ENCODE results near the gene KLK14. TPM values are rescaled to one million over a fixed set of nuclear protein-coding genes. Genes with fewer than 3 reads are reported as not detected.

The KLK14 gene
- total RNA-seq, 6 experiments from 2014 or later, result 0.23 TPM; not detected in 5

DNA sequence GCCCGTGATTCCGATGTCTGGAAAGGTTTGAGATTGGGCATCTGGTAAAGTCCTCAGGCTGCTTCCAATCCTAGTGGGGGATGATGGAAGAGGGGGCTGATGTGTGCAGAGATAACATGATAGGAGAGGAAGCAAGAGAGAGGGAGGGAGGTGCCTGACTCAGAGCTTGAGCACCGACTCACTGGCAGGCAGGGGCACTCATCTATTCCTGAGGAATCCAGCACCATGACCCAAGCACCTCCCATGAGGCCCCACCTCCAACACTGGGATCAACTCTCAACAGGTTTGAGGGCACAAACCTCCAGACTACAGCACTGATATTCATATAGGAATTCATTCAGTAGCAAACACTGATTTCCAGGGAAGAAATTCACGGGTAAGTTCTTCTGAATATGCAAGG lies 36.4 kb upstream of the KLK14 start:
- no peak for DNase-seq
- peaks cover 6% of the 10 kb centered on the region; the same call in 1 of the 2 replicates for H3K4me1 Mint-ChIP-seq (ENCODE audit: low read depth)
- TF ChIP-seq, protein P1, sequence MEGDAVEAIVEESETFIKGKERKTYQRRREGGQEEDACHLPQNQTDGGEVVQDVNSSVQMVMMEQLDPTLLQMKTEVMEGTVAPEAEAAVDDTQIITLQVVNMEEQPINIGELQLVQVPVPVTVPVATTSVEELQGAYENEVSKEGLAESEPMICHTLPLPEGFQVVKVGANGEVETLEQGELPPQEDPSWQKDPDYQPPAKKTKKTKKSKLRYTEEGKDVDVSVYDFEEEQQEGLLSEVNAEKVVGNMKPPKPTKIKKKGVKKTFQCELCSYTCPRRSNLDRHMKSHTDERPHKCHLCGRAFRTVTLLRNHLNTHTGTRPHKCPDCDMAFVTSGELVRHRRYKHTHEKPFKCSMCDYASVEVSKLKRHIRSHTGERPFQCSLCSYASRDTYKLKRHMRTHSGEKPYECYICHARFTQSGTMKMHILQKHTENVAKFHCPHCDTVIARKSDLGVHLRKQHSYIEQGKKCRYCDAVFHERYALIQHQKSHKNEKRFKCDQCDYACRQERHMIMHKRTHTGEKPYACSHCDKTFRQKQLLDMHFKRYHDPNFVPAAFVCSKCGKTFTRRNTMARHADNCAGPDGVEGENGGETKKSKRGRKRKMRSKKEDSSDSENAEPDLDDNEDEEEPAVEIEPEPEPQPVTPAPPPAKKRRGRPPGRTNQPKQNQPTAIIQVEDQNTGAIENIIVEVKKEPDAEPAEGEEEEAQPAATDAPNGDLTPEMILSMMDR (IDR thresholded peaks at IDR 0.05), result no peak
- H3K4me3 Mint-ChIP-seq, result no peak overlapping the region
- no peaks in the 10 kb centered on the region for H3K36me3 Mint-ChIP-seq (ENCODE audit: low read depth)
- no peak overlapping the region for H3K27ac Mint-ChIP-seq
- peaks cover 30% of the 10 kb centered on the region for H3K27me3 Mint-ChIP-seq (ENCODE audit: insufficient read depth)
- H3K9me3 Mint-ChIP-seq, result peaks cover 4% of the 10 kb centered on the region; the same call in 1 of the 2 replicates

DNA sequence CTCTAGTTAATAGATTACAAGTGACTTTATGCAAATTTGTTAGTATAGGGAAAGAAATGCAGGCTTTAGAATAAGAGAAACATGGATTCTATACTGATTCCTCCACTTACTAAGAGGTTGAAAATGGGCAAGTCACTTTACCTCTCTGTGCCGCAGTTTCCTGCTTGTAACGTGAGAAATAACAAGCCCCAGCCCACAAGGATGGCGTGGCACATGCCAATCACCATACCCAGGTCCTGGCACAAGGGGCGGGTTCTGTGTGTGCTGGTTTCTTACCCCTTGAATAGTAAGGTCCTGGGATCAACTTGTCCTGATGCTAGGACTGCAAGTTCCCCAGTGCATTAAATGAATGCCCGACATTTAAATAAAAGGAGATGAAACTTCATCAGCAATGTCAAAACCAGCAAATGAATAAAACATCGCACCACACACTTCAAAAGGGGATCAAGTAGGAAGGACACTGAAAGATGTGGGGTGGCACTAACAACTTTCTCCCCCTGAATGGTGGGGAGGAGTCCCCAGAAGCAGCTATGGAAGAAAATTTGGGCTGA lies 34.1 kb upstream of the KLK14 start:
- DNase-seq, result no peak
- Mint-ChIP-seq H3K4me1 (ENCODE audit: low read depth) (peaks cover 6% of the 10 kb centered on the region; the same call in 1 of the 2 replicates), H3K9me3 (peaks cover 1% of the 10 kb centered on the region; the same call in 1 of the 2 replicates), H3K36me3 (ENCODE audit: low read depth) (no peaks in the 10 kb centered on the region), H3K4me3 (no peak overlapping the region), H3K27ac (no peak overlapping the region), H3K27me3 (ENCODE audit: insufficient read depth) (peaks cover 28% of the 10 kb centered on the region)
- TF ChIP-seq, protein P1 (IDR thresholded peaks at IDR 0.05), result no peak

DNA sequence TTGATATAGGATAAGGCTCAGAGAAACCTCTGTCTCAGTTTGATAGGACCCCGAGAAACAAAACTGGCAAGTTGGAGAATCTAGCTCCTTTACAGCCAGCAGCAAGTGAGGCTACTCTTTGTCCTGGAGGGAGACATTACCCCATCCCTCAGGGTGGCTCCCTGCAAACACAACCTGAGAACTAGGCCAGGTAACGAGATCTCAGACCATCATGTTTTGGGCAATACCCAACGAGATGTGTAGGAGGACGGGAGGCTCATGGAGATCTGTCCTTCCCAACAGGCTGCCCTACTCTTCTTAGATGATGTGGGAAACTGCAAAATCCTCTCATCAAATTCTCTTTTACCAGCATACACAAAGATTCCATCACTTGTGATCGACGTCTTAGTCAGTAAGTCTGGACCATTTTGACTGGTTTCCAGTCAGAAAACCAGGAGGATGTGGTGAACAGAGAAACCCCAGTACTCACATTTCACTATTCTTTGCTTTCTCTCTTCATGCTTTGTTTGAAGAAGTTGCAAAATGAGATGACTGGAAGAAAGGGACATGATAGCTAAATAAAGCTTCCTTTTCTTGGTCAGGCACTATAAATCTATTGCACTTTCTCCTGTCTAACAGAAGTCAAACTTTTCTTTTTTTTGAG lies 31.5 kb upstream of the KLK14 start:
- Mint-ChIP-seq H3K4me3 (no peak overlapping the region), H3K27me3 (ENCODE audit: insufficient read depth) (peaks cover 28% of the 10 kb centered on the region), H3K9me3 (no peaks in the 10 kb centered on the region), H3K4me1 (ENCODE audit: low read depth) (peaks cover 4% of the 10 kb centered on the region; the same call in 1 of the 2 replicates), H3K36me3 (ENCODE audit: low read depth) (no peaks in the 10 kb centered on the region), H3K27ac (no peak overlapping the region)
- TF ChIP-seq, protein P1 (IDR thresholded peaks at IDR 0.05), result no peak
- no peak for DNase-seq

DNA sequence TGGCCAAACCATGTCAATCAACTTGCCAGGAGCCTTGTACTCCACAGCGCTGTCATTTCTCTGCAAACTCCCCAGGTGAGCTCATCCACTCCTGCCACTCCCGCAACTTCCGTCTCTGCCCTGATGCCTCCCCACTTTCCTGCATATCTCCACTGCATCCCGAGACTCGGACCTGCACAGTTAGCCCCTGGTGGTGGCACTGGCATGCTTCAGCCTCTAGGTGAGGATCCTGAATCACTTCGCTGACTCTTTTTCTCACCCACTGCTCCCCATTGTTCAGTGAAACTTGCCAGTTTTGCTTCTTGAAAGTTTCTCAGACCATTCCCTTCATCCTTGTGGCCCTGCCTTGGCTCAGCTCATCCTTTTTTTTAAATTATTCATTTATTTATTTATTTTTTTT lies 28.9 kb upstream of the KLK14 start:
- H3K27ac Mint-ChIP-seq, result no peak overlapping the region
- peaks cover 11% of the 10 kb centered on the region for H3K4me1 Mint-ChIP-seq (ENCODE audit: low read depth)
- TF ChIP-seq, protein P1 (IDR thresholded peaks at IDR 0.05), result peak; percentile 57
- no peaks in the 10 kb centered on the region for H3K36me3 Mint-ChIP-seq (ENCODE audit: low read depth)
- no peak overlapping the region for H3K4me3 Mint-ChIP-seq
- no peak for DNase-seq
- no peaks in the 10 kb centered on the region for H3K9me3 Mint-ChIP-seq
- H3K27me3 Mint-ChIP-seq (ENCODE audit: insufficient read depth), result peaks cover 18% of the 10 kb centered on the region

DNA sequence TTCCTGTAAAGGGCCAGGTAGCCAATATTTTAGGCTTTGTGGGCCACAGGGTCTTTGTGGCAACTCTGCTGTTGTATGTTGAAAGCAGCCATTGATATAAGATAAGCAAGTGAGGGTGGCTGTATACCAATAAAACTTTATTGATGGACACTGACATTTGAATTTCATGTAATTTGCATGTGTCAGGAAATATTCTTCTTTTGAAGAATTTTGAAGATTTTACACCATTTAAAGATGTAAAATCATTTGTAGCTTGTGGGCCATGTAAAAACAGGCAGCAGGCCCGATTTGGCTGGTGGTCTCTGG lies 27.9 kb upstream of the KLK14 start:
- Mint-ChIP-seq H3K27me3 (ENCODE audit: insufficient read depth) (peaks cover 14% of the 10 kb centered on the region), H3K4me3 (no peak overlapping the region), H3K4me1 (ENCODE audit: low read depth) (peaks cover 11% of the 10 kb centered on the region)

More for the DNA sequence above, 27.9 kb upstream of the KLK14 start:
- TF ChIP-seq, protein P1 (IDR thresholded peaks at IDR 0.05), result no peak
- no peak for DNase-seq
- Mint-ChIP-seq H3K9me3 (no peaks in the 10 kb centered on the region), H3K27ac (no peak overlapping the region), H3K36me3 (ENCODE audit: low read depth) (peaks cover 6% of the 10 kb centered on the region)

Measured in HFFc6 (cell line).